GM19395 (cell line): ENCODE results near the gene OR6B2.
A peak's percentile ranks its signal among the peaks of the same experiment; 100 is the strongest.

Experiments used
- ATAC-seq: cut with Tn5 transposase; IDR thresholded peaks from one replicate; pipeline ENCODE4 v1.9.1; 2021; ENCODE audit warnings: mild to moderate bottlenecking, moderate library complexity; ENCODE audit not compliant: unreplicated experiment

The OR6B2 gene

DNA sequence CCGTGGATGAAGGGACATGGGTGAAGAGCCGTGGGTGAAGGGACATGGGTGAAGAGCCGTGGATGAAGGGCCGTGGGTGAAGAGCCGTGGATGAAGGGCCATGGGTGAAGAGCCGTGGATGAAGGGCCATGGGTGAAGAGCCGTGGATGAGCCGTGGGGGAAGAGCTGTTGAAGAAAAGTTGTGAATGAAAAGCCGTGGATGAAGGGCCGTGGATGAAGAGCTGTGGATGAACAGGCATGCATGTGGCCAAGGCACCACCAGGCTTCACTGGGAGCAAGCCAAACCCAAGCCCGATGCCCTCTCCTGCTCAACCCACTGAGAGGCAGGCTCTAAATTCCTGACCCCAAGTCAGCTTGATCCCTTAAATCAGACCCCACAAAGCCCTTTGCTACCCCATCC, 12.5 kb upstream of the OR6B2 start:
- no peak for ATAC-seq

DNA sequence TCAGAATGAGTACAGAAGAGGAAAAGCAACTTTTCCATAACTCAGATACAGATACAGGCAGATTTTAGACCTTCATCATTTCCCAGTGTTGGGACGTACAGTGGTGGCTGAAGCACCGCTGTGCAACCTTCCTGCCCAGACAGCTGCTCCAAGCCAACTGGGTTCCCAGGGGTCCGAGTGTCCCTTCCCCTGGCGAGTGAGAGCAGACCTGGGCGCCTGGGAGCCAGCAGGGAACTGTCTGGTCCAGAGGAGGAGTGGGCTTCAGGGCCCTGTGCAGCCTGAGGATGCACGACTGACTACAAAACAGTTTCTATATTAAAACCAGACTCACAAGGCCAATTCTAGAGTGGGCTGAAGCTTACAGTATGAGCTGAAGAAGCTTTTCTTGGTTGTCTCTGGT, 11.1 kb upstream of the OR6B2 start:
- ATAC-seq = no peak

DNA sequence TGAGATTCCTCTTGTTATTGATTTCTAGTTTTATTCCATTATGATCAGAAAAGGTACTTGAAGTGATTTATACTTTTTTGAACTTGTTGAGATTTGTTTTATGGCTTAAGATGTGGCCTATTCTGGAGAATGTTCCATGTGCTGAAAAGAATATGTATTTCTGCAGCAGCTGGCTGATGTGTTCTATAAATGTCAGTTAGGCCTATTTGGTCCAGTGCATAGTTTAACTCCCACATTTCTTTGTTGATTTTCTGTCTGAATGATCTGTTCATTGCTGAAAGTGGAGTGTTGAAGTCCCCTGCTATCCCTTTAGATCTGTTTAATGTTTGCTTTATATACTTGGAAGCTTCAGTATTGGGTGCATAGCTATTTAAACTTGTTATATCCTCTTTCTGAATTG, 7.1 kb upstream of the OR6B2 start:
- no peak for ATAC-seq

DNA sequence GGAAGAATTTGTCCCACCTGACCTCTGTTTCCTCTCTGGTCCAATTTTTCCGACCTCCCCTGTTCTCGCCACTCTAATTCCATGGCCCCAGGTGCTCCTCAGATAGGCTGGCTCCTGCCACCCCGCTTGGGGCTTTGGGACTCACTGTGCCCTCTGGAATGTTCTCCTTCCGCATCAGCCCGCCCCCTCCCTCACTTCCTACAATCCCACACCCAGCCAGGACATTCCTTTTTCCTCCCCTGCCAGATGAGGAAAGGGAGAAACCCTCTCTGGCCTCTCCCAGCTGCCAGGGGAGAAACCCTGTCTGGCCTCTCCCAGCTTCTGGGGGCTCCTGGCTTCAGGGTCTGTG, 3.1 kb upstream of the OR6B2 start:
- ATAC-seq = no peak

DNA sequence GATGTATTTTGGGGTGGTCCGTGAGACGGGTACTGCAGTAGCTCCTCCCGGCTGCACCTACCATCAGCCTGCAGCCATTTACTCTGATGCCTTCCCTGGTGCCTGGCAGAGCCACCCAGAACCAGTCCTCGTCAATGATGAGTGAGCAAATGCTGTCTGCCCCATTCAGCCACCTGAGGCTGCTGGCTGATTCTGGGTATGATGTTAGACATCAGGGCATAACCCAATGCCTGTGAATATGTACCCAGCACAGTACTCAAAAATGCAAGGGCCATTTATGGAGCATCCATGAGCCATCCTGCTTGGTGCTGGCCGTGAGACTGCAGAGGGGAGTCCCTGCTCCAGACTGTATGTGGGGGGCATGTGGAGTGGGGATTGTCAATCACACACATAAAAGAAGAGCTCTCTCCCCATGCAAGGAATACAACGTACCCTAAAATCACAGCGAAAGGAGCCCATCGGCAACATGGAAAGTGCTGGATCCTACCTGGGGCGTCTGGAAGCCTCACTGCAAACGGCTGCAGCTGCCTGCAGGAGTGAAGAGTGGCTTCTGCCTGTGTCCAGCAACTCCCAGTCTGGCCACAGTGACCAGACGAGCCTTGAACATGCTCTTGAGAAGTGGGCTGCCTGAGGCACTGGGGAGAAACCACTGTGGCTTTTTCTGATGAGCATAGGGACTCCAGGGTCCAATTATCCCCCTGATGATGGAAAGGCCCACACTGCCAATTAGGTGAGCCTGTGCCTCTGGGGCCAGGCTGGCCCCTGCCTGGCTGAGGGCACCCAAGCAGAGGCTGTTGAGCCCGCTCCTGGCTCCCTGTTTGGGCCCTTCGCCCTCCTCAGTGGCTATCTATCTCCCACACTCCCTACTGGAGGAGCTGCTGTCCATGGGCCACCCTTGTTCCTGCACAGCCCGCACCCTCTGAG, 2.4 kb upstream of the OR6B2 start:
- no peak for ATAC-seq

DNA sequence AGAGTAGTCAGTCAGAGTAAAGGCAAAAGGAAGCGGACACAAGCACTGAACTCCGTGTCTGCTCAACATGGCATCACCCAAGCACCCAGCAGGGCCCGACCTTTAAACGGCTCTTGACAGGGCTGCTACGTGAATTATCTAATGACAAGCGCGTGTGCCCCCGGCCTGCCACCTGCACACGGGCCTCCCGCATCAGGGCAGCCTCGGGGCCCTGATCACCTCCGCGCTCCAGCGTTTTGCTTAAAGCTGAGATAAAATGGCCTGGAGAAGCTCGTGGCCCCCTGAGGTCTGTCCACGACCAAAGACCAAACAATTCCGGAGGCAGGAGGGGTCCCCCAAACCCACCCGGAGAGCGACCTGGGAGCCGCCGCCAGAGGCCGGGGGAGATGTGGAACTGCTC, 5.5 kb downstream of the OR6B2 start:
- peak; percentile 9 for ATAC-seq

DNA sequence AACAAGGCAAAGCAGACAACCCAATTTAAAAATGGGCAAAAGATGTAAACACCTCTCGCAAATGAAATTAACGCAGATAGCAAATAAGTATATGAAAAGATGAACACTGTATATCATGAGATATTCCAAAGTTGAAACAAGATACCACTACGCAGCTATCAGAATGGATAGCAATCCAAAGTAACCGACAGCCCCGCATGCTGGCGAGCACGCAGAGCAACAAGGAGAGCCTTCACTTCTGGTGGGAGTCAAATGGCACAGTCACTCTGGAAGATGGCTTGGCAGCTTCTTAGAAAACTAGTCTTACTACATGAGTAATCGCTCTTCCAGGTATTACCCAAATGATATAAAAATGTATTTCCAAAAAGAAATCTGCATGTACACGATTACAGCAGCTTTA, 6.4 kb downstream of the OR6B2 start:
- ATAC-seq = no peak

DNA sequence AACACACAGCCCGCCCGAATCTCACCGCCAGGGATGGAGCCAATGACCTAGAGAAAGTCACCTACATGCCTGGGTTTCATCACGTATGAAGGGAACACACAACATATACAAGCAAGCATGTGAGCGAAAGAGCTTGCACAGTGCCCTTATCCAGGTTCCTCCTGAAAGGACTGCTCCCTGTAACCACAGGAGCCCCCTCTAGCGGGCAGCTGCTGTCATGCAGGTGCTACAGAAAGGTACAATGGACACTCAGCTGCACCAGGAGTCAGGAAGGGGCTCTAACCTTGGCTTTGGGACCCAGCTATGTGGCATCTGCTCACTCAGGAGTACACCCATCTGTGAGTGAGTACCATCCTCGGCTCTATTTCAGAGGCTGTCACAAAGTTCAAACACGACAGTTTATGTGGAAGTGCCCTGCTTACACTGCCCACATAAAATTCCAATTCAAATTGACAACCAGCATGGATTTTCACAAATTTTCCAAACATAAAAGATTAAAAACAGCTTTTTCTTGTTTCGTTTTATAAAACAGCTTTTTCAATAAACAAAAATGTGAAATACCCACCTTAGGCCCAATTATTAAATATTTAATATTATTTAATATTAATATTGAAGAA, 8.6 kb downstream of the OR6B2 start:
- ATAC-seq = no peak

DNA sequence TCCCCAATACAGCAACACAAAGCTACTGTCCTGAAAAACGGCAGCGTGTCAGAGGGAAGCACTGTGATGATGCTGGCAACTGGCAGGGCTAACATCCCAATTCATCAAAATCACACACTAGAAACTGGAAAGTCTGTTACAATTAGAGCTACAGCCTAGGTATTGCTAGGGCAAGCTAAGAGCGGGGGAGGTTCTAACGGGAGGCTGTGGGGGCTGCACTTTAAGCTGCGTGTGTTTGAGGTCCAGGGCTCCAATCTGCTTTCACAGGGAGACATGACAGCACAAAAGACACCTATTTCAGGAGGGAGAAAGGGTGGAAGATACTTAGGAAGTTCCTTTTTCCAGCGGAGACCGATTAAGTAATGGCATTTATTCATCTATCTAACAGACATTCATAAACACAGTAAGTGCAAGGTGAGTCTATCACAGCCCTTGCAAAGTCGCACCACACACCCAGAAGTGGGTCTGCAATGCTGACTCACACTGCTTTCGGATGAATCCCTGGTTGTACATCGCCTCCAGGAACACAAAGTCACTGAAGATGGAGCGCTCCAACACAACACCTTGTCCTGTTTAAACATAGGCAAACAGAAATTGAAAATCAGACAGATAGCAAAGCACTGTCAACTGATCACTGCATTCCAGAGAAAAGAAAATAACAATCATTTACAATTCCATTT, 12.0 kb downstream of the OR6B2 start:
- ATAC-seq = no peak

DNA sequence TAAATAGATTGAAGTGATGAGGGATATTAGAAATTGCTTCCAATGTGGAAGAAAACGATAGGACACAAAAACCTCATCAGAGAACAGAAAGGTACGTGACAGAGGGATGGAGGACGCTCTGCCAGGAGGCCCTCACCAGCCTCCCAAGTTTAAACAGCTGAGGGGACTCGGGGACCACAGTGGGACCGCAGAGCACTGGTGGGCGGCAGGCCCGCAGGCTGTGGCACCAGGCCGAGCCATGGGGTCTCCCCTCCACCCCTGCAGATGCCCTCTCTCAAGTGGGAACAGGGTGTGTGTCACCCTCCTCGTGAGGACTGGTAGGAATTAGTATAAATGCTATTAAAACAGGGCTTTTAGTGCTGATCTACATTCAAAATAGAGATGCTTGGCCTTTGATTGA, 15.9 kb downstream of the OR6B2 start:
- no peak for ATAC-seq

DNA sequence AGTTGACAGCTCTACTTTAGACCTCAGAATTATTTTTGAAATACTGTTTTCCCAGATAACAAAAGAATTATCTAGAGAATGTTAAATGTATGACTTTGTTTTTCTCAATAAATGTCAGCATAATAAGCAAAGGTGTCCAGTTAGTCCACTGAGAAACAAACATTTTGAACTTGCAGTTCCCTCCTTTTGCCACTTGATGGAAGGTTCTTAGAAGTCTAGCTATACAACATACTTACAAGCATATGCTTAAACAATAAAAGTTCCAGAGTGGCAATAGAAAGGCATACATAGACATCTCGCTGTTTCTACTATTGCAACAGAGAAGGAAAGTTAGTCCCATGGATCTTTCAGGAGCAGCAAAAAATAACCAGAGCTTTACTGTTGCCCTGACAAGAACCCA, 16.9 kb downstream of the OR6B2 start:
- ATAC-seq = no peak

DNA sequence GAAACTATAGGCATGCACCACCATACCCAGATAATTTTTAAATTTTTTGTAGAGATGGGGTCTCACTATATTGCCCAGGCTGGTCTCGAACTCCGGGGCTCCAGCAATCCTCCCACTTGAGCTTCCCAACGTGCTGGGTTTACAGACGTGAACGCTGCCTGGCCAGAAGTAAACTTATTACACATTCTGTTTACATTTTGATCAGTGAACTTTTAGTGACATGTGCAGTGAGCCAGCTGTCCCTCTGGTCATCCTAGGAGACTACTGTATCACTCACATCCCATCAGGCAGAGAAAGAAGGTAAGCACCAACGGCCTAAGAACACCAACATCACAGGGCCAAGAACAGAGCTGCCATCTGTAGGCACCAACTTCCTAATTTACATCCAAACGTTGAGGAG, 27.2 kb downstream of the OR6B2 start:
- no peak for ATAC-seq

DNA sequence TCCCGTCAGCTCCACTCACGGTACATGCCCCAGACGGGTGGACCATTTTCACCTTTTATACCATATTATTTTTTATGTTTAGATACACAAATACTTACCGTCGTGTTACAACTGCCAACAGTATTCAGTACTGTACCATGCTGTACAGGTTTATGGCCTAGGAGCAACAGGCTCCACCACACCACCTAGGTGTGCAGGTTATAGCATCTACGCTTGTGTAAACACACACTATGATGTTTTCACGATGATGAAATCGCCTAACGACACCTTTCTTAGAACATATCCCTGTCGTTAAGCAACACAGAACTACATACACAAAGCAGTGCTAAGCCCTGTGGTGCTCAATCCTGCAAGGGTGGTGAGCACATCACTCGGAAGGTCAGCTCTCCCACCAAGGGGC, 29.6 kb downstream of the OR6B2 start:
- no peak for ATAC-seq

DNA sequence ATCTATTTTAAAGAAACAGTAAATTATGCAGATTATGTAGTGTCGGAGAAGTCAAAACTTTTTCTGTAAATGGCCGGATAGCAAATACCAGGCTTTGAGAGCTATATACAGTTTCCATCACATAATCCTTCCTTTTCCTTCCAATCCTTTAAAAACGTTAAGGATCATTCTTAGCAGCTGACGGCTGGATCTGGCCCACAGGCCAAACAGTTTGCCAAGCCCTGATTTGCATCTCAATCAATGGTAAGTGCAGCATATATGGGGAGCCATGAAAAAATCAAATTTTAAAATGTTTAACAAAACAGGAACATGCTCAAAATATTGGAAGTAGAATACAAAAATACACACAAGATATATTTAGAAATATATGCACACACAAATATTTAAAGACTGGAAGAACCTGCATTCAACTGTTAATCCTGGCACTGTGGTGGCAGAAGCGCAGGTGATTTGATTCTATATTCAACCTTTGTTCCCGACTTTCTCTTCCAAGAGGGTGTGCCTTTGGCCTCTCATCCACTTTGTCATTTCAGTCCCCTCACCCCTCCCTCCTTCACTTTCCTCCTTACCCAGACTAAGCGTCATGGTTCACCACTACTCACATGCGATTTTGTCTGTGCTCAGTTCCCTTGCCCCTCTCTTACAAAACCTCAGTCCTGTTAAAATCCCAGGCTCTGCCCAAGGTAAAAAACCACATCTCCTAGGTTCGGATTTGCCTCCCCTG, 32.4 kb downstream of the OR6B2 start:
- ATAC-seq = no peak

DNA sequence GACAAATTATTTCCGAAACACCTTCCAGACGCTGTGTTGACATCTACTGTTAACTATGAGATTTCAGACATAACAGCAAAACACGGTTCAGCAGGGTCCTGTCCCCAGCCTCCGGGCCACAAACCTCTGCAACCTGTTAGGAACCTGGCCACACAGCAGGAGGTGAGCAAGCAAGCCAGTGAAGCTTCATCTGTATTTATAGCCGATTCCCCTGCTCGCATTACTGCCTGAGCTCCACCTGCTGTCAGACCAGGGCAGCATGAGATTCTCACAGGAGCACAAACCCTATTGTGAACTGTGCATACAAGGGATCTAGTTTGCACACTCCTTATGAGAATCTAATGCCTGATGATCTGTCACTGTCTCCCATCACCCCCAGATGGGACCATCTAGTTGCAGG, 36.1 kb downstream of the OR6B2 start:
- no peak for ATAC-seq

DNA sequence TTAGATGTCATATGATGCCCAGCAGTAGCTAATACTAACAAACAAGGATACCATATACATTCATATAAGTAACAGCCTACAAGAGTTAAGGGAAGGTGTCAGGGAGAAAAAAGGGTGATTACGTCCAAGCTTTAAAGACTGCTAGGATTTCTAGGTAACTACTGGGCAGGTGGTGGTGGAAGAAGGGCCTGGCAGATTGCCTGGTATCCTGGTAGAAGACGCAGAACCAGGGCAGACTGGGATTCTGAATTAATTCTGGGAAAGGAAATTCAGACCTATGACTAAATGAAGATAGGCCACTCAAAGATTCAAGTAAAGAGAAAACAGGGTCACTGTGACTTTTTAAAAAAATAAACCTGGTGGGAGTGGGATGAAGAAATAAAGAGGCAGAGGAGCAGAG, 36.9 kb downstream of the OR6B2 start:
- no peak for ATAC-seq

DNA sequence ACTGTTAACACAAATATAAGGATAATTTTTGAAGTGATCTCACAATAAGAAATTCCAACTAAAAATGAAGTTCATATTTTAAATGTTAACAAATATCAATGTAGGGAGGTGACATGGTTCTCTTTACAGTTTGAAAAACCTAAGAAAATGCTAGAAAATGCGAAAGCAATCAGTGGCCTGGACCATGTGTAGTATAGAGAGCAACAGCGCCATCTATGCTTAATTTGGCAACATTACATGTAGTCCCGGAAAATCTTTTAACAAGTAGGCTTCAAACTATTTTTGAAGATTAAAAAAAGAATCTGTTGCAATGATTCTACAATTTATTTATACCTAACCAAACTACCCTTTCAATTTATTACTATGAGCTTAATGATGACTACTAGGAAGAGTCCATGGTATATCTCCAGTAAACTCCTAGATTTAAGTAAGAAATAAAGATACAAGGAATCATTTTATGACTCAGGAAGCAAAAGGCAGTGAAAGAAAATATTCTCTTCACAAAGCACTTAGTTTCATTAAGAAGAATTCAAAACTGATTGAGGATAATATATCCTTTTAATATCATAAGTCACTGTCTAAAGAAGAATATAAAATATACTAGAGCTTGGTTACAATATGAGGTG, 38.4 kb downstream of the OR6B2 start:
- ATAC-seq = no peak

DNA sequence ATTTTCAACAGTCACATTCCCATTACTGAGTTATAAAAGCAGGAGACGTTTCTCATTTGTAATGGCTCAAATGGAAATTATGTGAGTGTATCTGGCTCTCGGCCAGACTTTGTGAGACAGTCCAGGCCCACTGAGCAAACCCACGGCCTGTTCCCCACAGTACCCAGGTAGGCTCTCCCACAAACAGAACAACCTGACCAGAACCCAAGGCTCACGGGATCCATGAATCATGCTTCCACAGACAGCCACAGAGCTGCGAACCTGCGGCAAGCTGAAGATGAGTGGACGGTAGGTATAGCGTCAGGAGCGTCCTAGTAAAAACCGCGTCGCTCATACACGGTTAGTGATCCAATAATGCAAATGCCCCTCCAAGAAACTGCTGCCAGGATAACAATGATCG, 39.3 kb downstream of the OR6B2 start:
- no peak for ATAC-seq

DNA sequence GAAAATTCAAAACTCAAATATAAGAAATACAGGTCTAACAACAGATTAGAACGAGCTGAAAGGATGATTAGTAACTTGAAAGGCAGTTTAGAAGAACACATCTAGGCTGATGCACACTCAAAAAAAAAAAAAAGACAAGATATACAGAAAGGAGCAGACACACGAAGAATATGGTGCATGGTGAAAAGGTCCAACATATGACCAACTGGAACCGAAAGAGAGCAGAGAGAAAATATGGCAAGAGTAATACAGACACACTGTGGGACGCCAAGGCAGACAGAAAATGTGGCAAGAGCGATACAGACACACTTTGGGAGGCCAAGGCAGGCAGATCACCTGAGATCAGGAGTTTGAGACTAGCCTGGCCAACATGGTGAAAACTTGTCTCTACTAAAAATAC, 44.9 kb downstream of the OR6B2 start:
- ATAC-seq = no peak

DNA sequence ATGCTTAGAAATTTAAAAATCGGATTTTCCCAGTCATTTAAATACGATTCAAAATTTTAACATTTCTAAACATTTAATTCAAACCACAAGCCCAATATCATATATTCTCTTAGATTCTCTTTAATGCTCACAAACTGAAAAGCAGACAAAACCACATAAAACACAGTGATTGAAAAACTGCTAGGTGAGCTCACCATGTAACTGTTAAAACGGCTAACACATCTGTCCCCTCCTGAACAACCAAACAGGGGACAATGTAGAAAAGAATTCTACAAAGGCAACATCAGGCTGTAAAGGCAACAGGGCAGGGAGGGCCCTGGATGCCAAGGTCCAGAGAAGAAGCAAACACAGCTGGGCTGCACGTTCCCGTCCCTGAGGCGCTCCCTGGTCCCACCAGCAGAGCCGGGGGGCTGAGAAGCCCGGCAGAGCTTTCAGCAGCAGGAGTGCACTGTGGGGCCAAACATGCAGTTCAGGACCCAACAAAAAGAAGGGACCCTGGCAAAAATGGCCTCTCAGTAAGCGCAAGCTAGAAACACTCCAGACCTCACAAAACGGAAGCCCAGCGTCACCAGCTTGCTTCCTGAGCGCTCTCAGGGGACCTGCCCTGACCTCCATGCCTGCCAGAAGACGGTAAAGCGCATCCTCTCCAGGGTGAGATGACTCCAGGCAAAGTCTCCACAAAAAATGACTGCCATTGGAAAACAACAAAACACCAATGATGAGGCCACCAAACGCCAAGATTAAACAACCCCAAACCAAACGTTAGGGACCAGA, 45.6 kb downstream of the OR6B2 start:
- ATAC-seq = no peak
